SK-N-MC (cell line): ENCODE data around the gene NUB1.

Source experiments
- DNase-seq: peaks from one replicate; pipeline ENCODE4 v3.0.0-alpha.2; 2011; ENCODE audit warnings: low read depth, low spot score
- H3K27ac ChIP-seq: fragments of 200-600 bp; sonication (generic); 2 replicates; pipeline ENCODE4 v1.5.1; 2016; ENCODE audit warnings: mixed run types
- H3K36me3 ChIP-seq: fragments of 200-600 bp; sonication (generic); 2 replicates; pipeline ENCODE4 v1.6.1; 2017; ENCODE audit warnings: antibody characterized with exemption, low read length, mixed read lengths; ENCODE audit not compliant: insufficient read depth
- H3K4me3 ChIP-seq: fragments of 200-600 bp; sonication (generic); 2 replicates; pipeline ENCODE4 v1.5.1; 2016
- H3K9ac ChIP-seq: fragments of 200-600 bp; sonication (generic); 2 replicates; pipeline ENCODE4 v1.8.0; 2017; ENCODE audit warnings: mixed run types, mixed read lengths; ENCODE audit not compliant: insufficient read length
- H3K9me3 ChIP-seq: fragments of 200-600 bp; sonication (generic); 2 replicates; pipeline ENCODE4 v1.6.1; 2017; ENCODE audit warnings: low read depth, mild to moderate bottlenecking, antibody characterized with exemption, low read length, moderate library complexity, mixed read lengths
- EZH2 ChIP-seq: fragments of 200-600 bp; sonication (generic); IDR thresholded peaks from one replicate; pipeline ENCODE4 v1.6.1; 2017; ENCODE audit warnings: antibody characterized with exemption
- FOXP2 ChIP-seq: optimal IDR thresholded peaks from 2 replicates; pipeline ENCODE3; 2011; ENCODE audit warnings: mild to moderate bottlenecking, moderate library complexity; ENCODE audit not compliant: insufficient read depth; ENCODE audit errors: extremely low read length, control extremely low read depth
- POLR2AphosphoS5 ChIP-seq: IDR thresholded peaks from 2 replicates; pipeline ENCODE4 v1.6.1; 2012; ENCODE audit warnings: mild to moderate bottlenecking, low read depth, low read length, borderline replicate concordance

The NUB1 gene

DNA sequence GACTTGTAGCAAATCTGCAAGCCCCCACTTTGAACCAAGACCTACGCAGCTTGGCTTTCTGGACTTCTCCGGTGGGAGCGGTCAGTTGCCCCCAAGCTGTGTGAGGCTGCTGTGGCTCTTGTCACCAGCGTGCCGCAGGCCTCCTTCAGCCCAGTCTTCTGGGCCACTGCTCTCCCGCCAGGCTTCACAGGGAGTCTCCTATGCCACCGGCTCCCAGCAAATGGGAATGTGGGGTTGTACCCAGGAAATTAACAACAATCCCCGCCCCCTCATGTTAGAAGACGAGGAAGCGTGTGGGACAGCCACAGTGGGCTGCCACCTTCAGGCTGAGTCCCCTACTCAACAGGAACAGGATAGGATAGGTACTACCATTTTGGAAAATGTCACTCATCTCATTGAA lies 64.0 kb downstream of the NUB1 start:
- no peaks in the 10 kb centered on the region for H3K9me3 ChIP-seq
- H3K27ac ChIP-seq, result no peak overlapping the region
- no peak overlapping the region for H3K9ac ChIP-seq
- no peak for TF ChIP-seq FOXP2
- TF ChIP-seq EZH2, result no peak
- no peak for TF ChIP-seq POLR2AphosphoS5
- H3K4me3 ChIP-seq, result no peak overlapping the region
- H3K36me3 ChIP-seq, result no peaks in the 10 kb centered on the region
- DNase-seq, result no peak

DNA sequence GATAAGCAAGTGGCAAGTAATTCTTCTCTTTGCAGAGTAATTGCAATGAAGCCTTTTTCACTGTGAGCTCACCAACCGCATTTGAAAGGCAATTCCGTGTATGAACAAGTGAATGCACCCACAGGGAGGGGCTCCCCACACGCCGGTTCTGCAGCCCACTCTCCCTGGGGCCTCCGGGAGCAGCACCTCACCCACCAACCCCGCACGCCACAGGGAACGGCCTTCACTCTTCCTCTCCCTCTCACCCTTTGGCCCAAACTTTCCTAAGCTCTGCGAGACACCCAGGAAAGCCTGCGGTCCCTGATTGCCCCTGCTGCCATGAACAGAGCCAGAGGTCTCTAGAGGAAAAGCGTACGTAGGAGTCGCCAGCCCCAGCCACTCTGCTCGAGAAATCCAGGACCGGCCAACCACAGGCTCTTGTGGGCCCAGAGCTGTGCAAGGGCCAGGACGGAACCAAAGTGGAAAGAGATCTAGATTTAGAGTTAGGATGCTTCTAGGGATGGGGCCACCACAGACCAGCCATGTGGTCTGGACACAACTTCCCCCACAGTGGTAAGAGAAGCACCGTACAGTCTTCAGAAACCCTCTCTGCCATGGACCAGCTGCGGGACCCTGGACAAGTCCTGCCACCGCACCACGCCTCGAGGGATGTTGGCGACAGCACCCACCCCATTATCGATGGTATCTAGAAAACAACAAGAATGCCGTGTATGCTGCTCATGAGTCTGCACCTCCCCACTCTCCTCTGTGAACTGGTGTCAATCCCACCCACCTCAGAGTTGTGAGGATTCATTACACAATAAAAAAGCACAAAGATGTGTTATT lies 64.7 kb downstream of the NUB1 start:
- no peak overlapping the region for H3K4me3 ChIP-seq
- no peaks in the 10 kb centered on the region for H3K36me3 ChIP-seq
- no peak for DNase-seq
- TF ChIP-seq EZH2, result no peak
- TF ChIP-seq POLR2AphosphoS5, result no peak
- TF ChIP-seq FOXP2, result no peak
- no peak overlapping the region for H3K9ac ChIP-seq
- 0 out of 2 replicates have a peak overlapping the region, but pooled peaks have one; percentile 46 for H3K27ac ChIP-seq
- H3K9me3 ChIP-seq, result no peaks in the 10 kb centered on the region

DNA sequence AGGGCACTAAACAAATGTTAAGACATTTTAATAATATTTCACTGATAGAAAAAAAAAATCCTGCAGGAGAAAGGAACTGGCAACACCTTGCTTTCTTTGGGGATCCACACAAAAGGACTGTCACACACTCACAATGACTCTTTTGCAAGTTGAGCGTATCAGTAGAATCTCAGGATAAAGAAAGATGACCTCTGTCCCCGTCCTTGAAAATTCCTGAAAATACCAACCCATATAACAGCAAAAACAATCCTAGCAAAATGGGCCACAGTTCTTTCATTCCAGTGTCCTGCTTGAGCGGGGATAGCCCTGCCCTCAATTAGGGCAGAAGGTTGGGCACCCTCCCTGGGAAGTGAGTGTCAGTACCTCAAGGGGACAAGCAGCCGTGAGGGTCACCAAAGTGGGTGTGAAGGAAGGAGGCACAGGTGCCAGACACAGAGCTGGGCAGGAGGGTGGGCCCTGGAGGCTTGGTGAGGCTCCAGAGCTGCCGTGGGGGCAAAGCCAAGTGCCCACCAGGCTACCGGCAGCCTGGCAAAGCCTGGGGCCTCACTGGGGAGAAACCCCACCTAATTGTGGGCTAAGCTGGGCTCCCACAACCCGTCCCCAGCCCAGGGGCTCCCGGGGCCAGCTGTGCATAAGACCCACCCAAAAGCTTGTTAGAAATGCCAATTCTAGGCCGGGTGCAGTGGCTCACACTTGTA lies 65.4 kb downstream of the NUB1 start:
- TF ChIP-seq POLR2AphosphoS5 (no peak), FOXP2 (no peak), EZH2 (no peak)
- Histone ChIP-seq H3K4me3 (no peak overlapping the region), H3K36me3 (no peaks in the 10 kb centered on the region), H3K9me3 (no peaks in the 10 kb centered on the region), H3K27ac (0 out of 2 replicates have a peak overlapping the region, but pooled peaks have one; percentile 46), H3K9ac (no peak overlapping the region)
- DNase-seq, result no peak

- no peak overlapping the region for H3K27ac ChIP-seq
- TF ChIP-seq EZH2, result no peak
- TF ChIP-seq POLR2AphosphoS5, result no peak
- TF ChIP-seq FOXP2, result no peak
- no peak overlapping the region for H3K9ac ChIP-seq
- no peaks in the 10 kb centered on the region for H3K9me3 ChIP-seq
- no peaks in the 10 kb centered on the region for H3K36me3 ChIP-seq
- H3K4me3 ChIP-seq, result peak overlapping the region; percentile 87
- DNase-seq, result no peak
Observed at GRCh38 chr7:151408498-151408838, 66.9 kb downstream of the NUB1 start.

DNA sequence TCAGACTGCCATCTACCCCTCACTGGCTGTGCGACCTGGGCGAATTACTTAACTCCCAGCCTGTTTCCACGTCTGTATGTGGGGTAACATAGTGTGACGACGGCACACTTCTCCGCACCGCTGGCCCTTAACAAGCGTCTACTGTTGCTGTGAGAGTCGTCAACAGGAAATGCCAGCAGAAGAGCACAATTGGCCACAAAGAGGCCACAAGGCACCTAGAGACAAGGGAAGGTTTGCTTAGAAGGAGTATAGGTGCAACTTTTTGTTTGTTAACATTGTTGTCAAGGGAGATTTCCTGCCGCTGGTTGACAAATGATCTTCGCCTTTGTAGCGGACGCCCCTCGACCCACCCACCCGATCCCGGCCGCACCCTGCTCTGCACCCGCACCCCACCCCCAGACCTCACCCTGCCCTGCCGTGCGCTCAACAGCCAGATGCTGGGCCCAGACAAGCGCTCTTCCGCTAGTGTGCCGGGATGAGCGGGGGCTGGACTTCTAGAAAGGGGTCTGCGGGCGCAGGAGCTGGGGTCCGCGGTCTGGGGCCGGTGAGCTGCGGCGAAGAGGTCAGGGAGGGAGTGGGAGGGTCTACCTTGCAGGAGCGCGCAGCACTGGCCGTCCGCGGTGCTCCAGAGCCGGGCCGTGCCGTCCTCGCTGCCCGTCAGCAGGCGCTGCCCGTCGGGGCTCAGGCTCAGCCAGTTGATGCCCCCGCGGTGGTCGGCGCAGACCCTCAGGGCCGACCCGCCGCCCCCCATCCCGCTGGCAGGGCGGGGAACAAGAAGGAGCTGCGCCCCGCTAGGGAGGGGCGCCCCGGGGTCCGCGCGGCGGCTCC lies 67.4 kb downstream of the NUB1 start:
- H3K9ac ChIP-seq, result peak overlapping the region; percentile 71
- peak overlapping the region; percentile 87 for H3K4me3 ChIP-seq
- no peak overlapping the region for H3K27ac ChIP-seq
- no peak for DNase-seq
- no peak for TF ChIP-seq POLR2AphosphoS5
- TF ChIP-seq FOXP2, result no peak
- no peak for TF ChIP-seq EZH2
- H3K36me3 ChIP-seq, result no peaks in the 10 kb centered on the region
- H3K9me3 ChIP-seq, result no peaks in the 10 kb centered on the region

- no peak within 1 kb of the TSS for H3K27ac ChIP-seq
- peak within 1 kb of the TSS; percentile 87 for H3K4me3 ChIP-seq
- TF ChIP-seq FOXP2, result no peak
- TF ChIP-seq EZH2, result no peak
- TF ChIP-seq POLR2AphosphoS5, result peak; percentile 26; the same call in 1 of the 2 replicates
- no peaks in the 10 kb centered on the region for H3K9me3 ChIP-seq
- H3K9ac ChIP-seq, result peak within 1 kb of the TSS; percentile 71
- H3K36me3 ChIP-seq, result no peaks in the 10 kb centered on the region
- no peak for DNase-seq
Observed at GRCh38 chr7:151409667-151410404, 68.2 kb downstream of the NUB1 start, which contains the start of gene WDR86. TSS of gene WDR86 (minus strand) at chr7:151410038. CDS start at chr7:151409589, 449 bp downstream.

GRCh38 chr7:151410405-151411390 lies 69.1 kb downstream of the NUB1 start:
- Histone ChIP-seq H3K4me3 (peak overlapping the region; percentile 87), H3K9me3 (no peaks in the 10 kb centered on the region), H3K36me3 (no peaks in the 10 kb centered on the region), H3K9ac (peak overlapping the region; percentile 71), H3K27ac (no peak overlapping the region)
- DNase-seq, result no peak
- TF ChIP-seq FOXP2, result no peak
- 0 out of 2 replicates have a peak, but pooled peaks have one; percentile 10 for TF ChIP-seq POLR2AphosphoS5
